CD4-positive, alpha-beta T cell treated with Interleukin-15 for 1 hour (primary cell): ENCODE results near the gene PSKH1.
"Not testable (repeated sequence)": the region's sequence is repeated elsewhere in the genome, so short reads cannot be mapped to it uniquely, and the experiment has no call there.

Source experiments
- DNase-seq: peaks from one replicate; pipeline ENCODE4 v3.0.0-alpha.2; 2020

Gene PSKH1

GRCh38 chr16:67964477-67965131, 71.5 kb downstream of the PSKH1 start:
- no peak for DNase-seq

GRCh38 chr16:67965668-67966548, 72.9 kb downstream of the PSKH1 start:
- no peak for DNase-seq

GRCh38 chr16:67966549-67967182, 73.6 kb downstream of the PSKH1 start:
- DNase-seq, result no peak

- no peak for DNase-seq
These were observed 74.3 kb downstream of the PSKH1 start for GRCh38 chr16:67967183-67967957.

GRCh38 chr16:67967958-67968399, 74.9 kb downstream of the PSKH1 start:
- DNase-seq, result no peak

GRCh38 chr16:67968400-67969253, 75.6 kb downstream of the PSKH1 start, which contains the start of gene SLC12A4:
TSS of gene SLC12A4 (minus strand) at chr16:67968637. CDS start at chr16:67968553, 84 bp downstream.
- DNase-seq, result peak; percentile 87

- no peak for DNase-seq
These were observed 76.4 kb downstream of the PSKH1 start for GRCh38 chr16:67969254-67970039.

- no peak for DNase-seq
These were observed 78.1 kb downstream of the PSKH1 start for GRCh38 chr16:67971111-67971510.

- not testable (repeated sequence) for DNase-seq
These were observed 79.2 kb downstream of the PSKH1 start for GRCh38 chr16:67972285-67972684.

GRCh38 chr16:67975321-67976105, 82.5 kb downstream of the PSKH1 start:
- no peak for DNase-seq

- no peak for DNase-seq
These were observed 83.2 kb downstream of the PSKH1 start for GRCh38 chr16:67976205-67976604.

- no peak for DNase-seq
These were observed 84.0 kb downstream of the PSKH1 start for GRCh38 chr16:67977005-67977404.

- DNase-seq, result no peak
These were observed 84.6 kb downstream of the PSKH1 start for GRCh38 chr16:67977469-67978227.
